HepG2 (cell line): ENCODE data around the gene EEF2. TPM values are rescaled to one million over a fixed set of nuclear protein-coding genes. Genes with fewer than 3 reads are reported as not detected.

Experiments
- BRD4 ChIP-seq: sonication (generic); formaldehyde crosslinking; IDR thresholded peaks from 2 replicates; pipeline ENCODE4 v1.4.0; 2020; ENCODE audit warnings: missing genetic modification reagents
- DPF2 ChIP-seq: sonication (generic); formaldehyde crosslinking; IDR thresholded peaks from 2 replicates; pipeline ENCODE4 v1.4.0; 2020; ENCODE audit warnings: mild to moderate bottlenecking, low read depth, missing genetic modification reagents, borderline replicate concordance
- GATA4 ChIP-seq: sonication (generic); IDR thresholded peaks from 2 replicates; pipeline ENCODE4 v1.6.1; 2016; ENCODE audit warnings: antibody characterized with exemption, low read depth, borderline replicate concordance
- KDM6A ChIP-seq: IDR thresholded peaks from 2 replicates; pipeline ENCODE4 v1.6.1; 2016; ENCODE audit warnings: low read depth
- MTA1 ChIP-seq: sonication (generic); formaldehyde crosslinking; IDR thresholded peaks from 2 replicates; pipeline ENCODE4 v1.4.0; 2020; ENCODE audit warnings: missing genetic modification reagents, mild to moderate bottlenecking, borderline replicate concordance
- POLR2AphosphoS5 ChIP-seq: IDR thresholded peaks from 2 replicates; pipeline ENCODE4 v1.6.1; 2012; ENCODE audit warnings: low read depth, low read length
- RXRA ChIP-seq: sonication (generic); formaldehyde crosslinking; IDR thresholded peaks from 2 replicates; pipeline ENCODE4 v1.5.1; 2020; ENCODE audit warnings: missing genetic modification reagents
- SCMH1 ChIP-seq: sonication (generic); formaldehyde crosslinking; IDR thresholded peaks from 2 replicates; pipeline ENCODE4 v1.9.0; 2021; ENCODE audit warnings: missing genetic modification reagents, mild to moderate bottlenecking, borderline replicate concordance
- SNAPC2 ChIP-seq: sonication (generic); formaldehyde crosslinking; IDR thresholded peaks from 2 replicates; pipeline ENCODE4 v1.8.1; 2022; ENCODE audit warnings: mild to moderate bottlenecking, missing genetic modification reagents
- TEAD2 ChIP-seq: sonication (generic); formaldehyde crosslinking; IDR thresholded peaks from 2 replicates; pipeline ENCODE4 v1.9.0; 2021; ENCODE audit warnings: missing genetic modification reagents
- ZBTB38 ChIP-seq: sonication (generic); formaldehyde crosslinking; IDR thresholded peaks from 2 replicates; pipeline ENCODE4 v1.5.1; 2020; ENCODE audit warnings: mild to moderate bottlenecking, missing genetic modification reagents
- ZMYM3 ChIP-seq: sonication (generic); formaldehyde crosslinking; IDR thresholded peaks from 2 replicates; pipeline ENCODE4 v1.5.1; 2020; ENCODE audit warnings: mild to moderate bottlenecking, missing genetic modification reagents
- ZNF547 ChIP-seq: sonication (generic); formaldehyde crosslinking; IDR thresholded peaks from 2 replicates; pipeline ENCODE4 v1.5.1; 2020; ENCODE audit warnings: mild to moderate bottlenecking, missing genetic modification reagents
- ZNF572 ChIP-seq: sonication (generic); formaldehyde crosslinking; IDR thresholded peaks from 2 replicates; pipeline ENCODE4 v1.5.1; 2020; ENCODE audit warnings: mild to moderate bottlenecking, missing genetic modification reagents
- ZNF75D ChIP-seq: sonication (generic); formaldehyde crosslinking; IDR thresholded peaks from 2 replicates; pipeline ENCODE4 v1.8.1; 2023; ENCODE audit warnings: missing genetic modification reagents, mild to moderate bottlenecking, borderline replicate concordance
- ZNF841 ChIP-seq: sonication (generic); formaldehyde crosslinking; IDR thresholded peaks from 2 replicates; pipeline ENCODE4 v1.8.1; 2023; ENCODE audit warnings: missing genetic modification reagents, borderline replicate concordance
- polyA plus RNA-seq, 8 experiments: library from polyadenylated mRNA; depleted of rRNA in 3 of 8; stranded (reverse) in 7 of 8; unstranded in 1 of 8; fragments of >200 nt; fragmentation: Illumina TruSeq in 4 of 8; extraction: Trizol in 4 of 8; gene quantifications; 2 replicates each; pipeline versions ENCODE4 v1.2.1 to v1.2.3, GENCODE V29; 2011 to 2016; ENCODE audit warnings: low read depth in 4 of 8, missing spikeins in 1 of 8, mixed read lengths in 1 of 8; ENCODE audit not compliant: insufficient read depth in 1 of 8
- total RNA-seq, 5 experiments: library from RNA; depleted of rRNA; stranded (reverse); fragments of >200 nt; fragmentation: Illumina TruSeq; extraction: Trizol; gene quantifications; 2 replicates each; pipeline ENCODE4 v1.2.3, GENCODE V29; 2016; ENCODE audit warnings: low read depth in 1 of 5
- TF ChIP-seq, protein P1 (sequence below): IDR thresholded peaks from 2 replicates; pipeline ENCODE4 v1.6.1; 2016; ENCODE audit warnings: low read depth, missing genetic modification reagents, missing compliant biosample characterization
- TF ChIP-seq, protein P2 (sequence below), 2 experiments: sonication (generic) in 1 of 2; formaldehyde crosslinking in 1 of 2; IDR thresholded peaks; 2 replicates each; pipeline versions ENCODE4 v1.6.1 to v1.9.0; 2014 to 2022; ENCODE audit warnings: antibody characterized with exemption in 1 of 2, borderline replicate concordance in 1 of 2, inconsistent platforms in 1 of 2, low read depth in 1 of 2, missing genetic modification reagents in 1 of 2

Gene EEF2
- total and polyA plus RNA-seq, 2 of the 13 experiments (the other 11 are each of a cell fraction or from before 2014, with no cell fraction given) = 1,441 to 1,777 TPM

DNA sequence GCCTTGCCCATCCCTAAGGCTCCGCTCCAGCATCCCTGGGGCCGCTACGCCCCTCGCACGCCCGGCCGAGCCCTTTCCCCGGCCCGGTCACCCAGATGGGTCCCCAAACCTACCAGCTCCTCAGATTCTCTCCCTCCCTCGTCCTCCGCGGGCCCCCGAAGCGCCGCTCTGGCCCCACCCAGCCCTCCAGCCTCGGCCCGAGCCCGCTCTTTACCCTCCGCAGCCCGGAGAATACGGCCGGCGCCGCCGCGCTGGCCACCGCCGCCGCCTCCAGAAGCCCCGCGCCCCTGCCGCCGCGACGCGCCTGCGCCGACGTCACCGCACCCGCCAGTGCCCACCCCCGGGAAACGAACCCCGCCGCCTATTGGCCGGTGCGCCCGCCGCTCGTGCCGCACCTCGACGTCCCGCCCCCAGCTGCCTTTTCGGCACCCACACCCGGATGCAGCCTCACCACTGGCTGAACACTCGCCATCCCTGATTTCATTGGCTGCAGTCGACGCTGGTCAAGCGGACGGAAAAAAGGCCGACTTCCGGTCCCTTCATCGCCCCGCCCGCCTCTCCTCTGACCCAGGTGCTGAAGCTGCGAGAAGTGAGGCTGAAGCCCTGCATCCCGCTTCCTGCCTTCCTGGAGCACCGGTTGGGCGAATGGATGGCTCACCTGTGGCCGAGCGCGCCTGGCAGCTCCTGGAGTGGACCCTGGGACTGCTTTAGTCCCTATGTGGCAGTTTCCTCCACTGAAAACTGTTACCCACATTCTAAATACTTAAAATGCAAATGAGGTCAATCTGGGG lies 14.3 kb downstream of the EEF2 start, which contains the start of gene DAPK3 (continued):
- TF ChIP-seq, protein P1, sequence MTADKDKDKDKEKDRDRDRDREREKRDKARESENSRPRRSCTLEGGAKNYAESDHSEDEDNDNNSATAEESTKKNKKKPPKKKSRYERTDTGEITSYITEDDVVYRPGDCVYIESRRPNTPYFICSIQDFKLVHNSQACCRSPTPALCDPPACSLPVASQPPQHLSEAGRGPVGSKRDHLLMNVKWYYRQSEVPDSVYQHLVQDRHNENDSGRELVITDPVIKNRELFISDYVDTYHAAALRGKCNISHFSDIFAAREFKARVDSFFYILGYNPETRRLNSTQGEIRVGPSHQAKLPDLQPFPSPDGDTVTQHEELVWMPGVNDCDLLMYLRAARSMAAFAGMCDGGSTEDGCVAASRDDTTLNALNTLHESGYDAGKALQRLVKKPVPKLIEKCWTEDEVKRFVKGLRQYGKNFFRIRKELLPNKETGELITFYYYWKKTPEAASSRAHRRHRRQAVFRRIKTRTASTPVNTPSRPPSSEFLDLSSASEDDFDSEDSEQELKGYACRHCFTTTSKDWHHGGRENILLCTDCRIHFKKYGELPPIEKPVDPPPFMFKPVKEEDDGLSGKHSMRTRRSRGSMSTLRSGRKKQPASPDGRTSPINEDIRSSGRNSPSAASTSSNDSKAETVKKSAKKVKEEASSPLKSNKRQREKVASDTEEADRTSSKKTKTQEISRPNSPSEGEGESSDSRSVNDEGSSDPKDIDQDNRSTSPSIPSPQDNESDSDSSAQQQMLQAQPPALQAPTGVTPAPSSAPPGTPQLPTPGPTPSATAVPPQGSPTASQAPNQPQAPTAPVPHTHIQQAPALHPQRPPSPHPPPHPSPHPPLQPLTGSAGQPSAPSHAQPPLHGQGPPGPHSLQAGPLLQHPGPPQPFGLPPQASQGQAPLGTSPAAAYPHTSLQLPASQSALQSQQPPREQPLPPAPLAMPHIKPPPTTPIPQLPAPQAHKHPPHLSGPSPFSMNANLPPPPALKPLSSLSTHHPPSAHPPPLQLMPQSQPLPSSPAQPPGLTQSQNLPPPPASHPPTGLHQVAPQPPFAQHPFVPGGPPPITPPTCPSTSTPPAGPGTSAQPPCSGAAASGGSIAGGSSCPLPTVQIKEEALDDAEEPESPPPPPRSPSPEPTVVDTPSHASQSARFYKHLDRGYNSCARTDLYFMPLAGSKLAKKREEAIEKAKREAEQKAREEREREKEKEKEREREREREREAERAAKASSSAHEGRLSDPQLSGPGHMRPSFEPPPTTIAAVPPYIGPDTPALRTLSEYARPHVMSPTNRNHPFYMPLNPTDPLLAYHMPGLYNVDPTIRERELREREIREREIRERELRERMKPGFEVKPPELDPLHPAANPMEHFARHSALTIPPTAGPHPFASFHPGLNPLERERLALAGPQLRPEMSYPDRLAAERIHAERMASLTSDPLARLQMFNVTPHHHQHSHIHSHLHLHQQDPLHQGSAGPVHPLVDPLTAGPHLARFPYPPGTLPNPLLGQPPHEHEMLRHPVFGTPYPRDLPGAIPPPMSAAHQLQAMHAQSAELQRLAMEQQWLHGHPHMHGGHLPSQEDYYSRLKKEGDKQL (CRISPR knock-in tag) = no peak
- TF ChIP-seq ZNF841 (CRISPR knock-in tag) (no peak), TEAD2 (CRISPR knock-in tag) (no peak), SCMH1 (CRISPR knock-in tag) (no peak), RXRA (CRISPR knock-in tag) (0 out of 2 replicates have a peak, but pooled peaks have one; percentile 38), MTA1 (0 out of 2 replicates have a peak, but pooled peaks have one; percentile 19), DPF2 (CRISPR knock-in tag) (no peak), KDM6A (no peak), ZNF572 (CRISPR knock-in tag) (no peak), SNAPC2 (CRISPR knock-in tag) (no peak), ZMYM3 (no peak), ZBTB38 (CRISPR knock-in tag) (peak; percentile 53; the same call in 1 of the 2 replicates), ZNF75D (no peak), GATA4 (no peak), ZNF547 (CRISPR knock-in tag) (no peak), BRD4 (no peak), POLR2AphosphoS5 (peak; percentile 49)
- TF ChIP-seq, protein P2, sequence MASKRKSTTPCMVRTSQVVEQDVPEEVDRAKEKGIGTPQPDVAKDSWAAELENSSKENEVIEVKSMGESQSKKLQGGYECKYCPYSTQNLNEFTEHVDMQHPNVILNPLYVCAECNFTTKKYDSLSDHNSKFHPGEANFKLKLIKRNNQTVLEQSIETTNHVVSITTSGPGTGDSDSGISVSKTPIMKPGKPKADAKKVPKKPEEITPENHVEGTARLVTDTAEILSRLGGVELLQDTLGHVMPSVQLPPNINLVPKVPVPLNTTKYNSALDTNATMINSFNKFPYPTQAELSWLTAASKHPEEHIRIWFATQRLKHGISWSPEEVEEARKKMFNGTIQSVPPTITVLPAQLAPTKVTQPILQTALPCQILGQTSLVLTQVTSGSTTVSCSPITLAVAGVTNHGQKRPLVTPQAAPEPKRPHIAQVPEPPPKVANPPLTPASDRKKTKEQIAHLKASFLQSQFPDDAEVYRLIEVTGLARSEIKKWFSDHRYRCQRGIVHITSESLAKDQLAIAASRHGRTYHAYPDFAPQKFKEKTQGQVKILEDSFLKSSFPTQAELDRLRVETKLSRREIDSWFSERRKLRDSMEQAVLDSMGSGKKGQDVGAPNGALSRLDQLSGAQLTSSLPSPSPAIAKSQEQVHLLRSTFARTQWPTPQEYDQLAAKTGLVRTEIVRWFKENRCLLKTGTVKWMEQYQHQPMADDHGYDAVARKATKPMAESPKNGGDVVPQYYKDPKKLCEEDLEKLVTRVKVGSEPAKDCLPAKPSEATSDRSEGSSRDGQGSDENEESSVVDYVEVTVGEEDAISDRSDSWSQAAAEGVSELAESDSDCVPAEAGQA (IDR thresholded peaks at IDR 0.05; ENCODE audit: low read depth) = 0 out of 2 replicates have a peak, but pooled peaks have one; percentile 34
- TF ChIP-seq, protein P2 (CRISPR knock-in tag; IDR thresholded peaks at IDR 0.05; ENCODE audit: borderline replicate concordance) = no peak
